GM19025 (cell line): ENCODE results near the gene MSI2.
A peak's percentile ranks its signal among the peaks of the same experiment; 100 is the strongest.

Source experiments
- ATAC-seq: cut with Tn5 transposase; IDR thresholded peaks from one replicate; pipeline ENCODE4 v1.9.1; 2021; ENCODE audit warnings: mild to moderate bottlenecking, low read depth, moderate library complexity; ENCODE audit not compliant: unreplicated experiment

MSI2 gene

GRCh38 chr17:57663326-57664070, 407.2 kb downstream of the MSI2 start:
- ATAC-seq: no peak

DNA sequence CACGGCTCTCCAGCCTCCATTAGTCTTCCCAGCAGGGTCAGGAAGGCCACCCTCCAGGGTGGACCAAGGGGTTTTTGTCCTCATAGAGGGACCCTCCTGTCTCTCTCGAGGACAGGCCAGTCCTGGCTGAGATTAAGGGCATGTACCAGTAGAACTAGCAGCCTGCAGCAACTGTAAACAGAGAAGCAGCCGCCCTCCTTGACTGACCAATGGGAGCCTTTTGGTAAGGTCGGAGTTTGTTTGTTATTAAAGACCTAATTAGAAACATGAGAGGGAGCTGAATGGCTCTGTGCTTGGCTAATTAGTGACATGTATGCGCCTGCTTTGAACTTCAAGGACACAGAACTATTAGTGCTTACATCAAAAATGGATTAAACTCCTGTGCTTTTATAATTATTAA, 408.8 kb downstream of the MSI2 start:
- ATAC-seq: no peak

GRCh38 chr17:57665696-57666095, 409.4 kb downstream of the MSI2 start:
- ATAC-seq: no peak

GRCh38 chr17:57666201-57666870, 410.0 kb downstream of the MSI2 start:
- ATAC-seq: no peak

GRCh38 chr17:57666946-57667345, 410.6 kb downstream of the MSI2 start:
- ATAC-seq: no peak

- no peak for ATAC-seq
These were observed 411.2 kb downstream of the MSI2 start for GRCh38 chr17:57667461-57667923.

- no peak for ATAC-seq
These were observed 412.0 kb downstream of the MSI2 start for GRCh38 chr17:57668332-57668731.

GRCh38 chr17:57669671-57670529, 413.6 kb downstream of the MSI2 start:
- ATAC-seq: no peak

- no peak for ATAC-seq
These were observed 414.6 kb downstream of the MSI2 start for GRCh38 chr17:57670769-57671569.

- ATAC-seq: peak; percentile 67
These were observed 415.6 kb downstream of the MSI2 start for GRCh38 chr17:57671667-57672632.

DNA sequence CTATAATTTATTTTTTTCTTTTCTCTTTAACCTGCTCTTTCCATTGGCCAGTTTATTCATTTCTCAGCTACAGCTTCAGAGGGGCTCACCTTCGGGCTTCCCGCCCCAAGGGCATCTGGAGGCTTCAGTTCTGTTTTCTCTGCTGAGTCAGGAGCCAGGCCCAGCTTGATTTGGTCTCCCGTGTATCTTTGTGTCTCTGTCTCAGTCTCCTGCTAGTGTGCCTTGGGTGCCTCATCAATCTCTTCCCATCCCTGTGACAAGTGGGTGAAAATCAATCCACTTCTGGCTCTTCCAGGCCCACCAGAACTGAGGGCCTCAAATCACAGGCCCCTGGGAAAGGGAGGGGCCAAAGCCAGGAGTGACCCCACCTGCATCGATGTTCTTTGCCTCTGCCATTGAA, 416.6 kb downstream of the MSI2 start:
- no peak for ATAC-seq

DNA sequence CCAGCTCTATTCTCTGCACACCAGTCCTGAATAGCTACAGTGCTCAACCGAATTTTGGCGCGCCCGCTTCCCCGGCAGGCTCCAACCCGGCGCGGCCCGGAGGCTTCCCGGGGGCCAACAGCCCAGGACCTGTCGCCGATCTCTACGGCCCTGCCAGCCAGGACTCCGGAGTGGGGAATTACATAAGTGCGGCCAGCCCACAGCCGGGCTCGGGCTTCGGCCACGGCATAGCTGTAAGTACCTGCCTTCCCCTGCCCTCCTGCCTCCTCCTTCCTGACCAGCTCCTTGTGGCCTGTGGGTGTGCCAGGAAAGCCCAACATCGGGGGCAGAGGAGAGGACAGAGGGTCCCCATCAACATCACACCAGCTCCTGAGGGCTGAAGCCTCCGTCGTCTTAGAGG, 418.6 kb downstream of the MSI2 start:
- ATAC-seq: no peak

DNA sequence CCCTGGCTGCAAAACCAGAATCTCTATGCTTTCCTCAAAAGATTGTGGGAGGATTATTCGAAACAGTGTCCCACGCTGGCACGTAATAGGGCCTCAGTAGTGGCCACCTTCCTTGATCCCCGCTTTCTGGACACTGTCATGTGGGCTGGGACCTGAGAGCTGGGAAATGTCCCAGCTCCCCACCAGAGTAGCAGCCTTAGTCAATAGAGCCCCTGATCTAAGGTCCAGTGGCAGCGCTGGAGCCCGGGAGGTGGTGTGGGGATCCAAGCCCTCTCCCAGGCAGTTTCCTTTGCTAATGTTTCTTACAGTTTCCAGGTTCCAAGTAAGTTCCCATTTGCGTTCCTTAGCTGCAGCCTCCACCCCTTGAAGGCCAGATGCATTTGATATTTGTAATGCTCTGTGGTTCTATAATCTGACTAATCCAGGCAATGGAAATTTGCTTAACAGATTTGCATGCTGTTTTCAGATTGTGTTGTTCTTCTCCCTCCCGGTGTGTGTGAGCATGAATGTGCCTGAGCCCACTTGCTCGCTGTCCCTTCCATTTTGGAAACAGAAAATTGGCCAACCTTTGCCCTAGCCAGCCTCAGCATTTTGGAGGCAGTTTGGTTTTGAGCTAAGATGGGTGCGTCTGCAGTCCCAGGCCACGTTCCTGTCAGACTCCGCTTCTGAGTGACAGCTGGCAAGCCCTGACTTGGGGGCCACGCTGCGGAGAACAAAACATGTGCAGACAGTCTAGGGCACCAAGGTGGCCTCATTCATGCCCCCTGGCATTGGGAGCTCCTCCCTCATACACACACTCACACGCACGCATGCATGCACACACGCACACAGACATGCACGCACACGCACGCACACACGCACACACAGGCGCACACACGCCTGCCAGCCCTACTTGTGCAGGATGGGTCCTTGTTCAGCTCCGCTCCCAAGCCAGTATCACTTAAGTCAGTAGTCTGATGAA, 419.4 kb downstream of the MSI2 start:
- no peak for ATAC-seq

- ATAC-seq: no peak
These were observed 420.2 kb downstream of the MSI2 start for GRCh38 chr17:57676543-57676942.

DNA sequence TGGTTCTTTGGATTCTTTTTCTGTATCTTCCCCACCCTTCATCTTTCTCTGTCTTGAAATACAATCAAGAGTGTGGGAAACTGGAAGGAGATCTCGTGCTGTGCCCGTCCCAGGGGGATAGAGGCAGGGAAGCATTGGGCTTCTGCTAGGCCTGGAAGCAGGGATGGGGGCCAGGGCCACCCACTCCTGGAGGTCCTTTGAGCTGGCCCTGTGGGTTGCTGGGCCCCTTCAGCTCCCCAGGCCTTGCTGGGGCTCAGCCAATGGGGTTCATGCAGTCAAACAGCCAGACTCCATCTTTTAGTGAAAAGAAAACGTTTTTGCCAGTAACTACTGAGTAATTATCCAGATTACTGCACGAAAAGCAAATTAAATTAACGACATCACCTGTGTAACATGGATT, 421.0 kb downstream of the MSI2 start:
- ATAC-seq: no peak

GRCh38 chr17:57677858-57678257, 421.5 kb downstream of the MSI2 start:
- ATAC-seq: no peak

DNA sequence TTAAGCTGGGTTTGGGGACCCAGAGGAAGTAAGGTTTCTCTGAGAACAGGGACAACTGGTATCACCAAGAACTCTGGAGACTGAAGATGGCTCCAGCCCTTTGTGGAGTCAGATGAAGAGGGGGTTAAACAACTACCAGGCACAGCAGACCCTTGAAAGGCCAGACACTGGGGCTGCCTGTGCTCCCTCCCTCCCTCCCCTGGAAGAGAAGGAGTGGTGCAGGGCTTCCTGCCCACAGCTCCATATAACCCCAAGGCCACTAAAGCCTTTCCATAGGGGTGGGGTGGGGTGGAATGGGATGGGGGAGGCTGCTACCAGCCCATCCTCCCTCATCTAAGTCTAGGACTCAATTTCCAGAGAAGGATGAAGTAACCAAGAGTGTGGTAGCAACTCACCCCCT, 422.1 kb downstream of the MSI2 start:
- ATAC-seq: no peak

- no peak for ATAC-seq
These were observed 423.0 kb downstream of the MSI2 start for GRCh38 chr17:57679356-57679755.
